DOHH2 (cell line): ENCODE data around the gene LIPG.

ENCODE experiments used
- H3F3A ChIP-seq: fragments of 200-600 bp; sonication (generic), shearing (Covaris generic); 2 replicates; pipeline ENCODE4 v1.6.0; 2016; ENCODE audit warnings: antibody characterized with exemption, mild to moderate bottlenecking; ENCODE audit not compliant: control insufficient read depth, insufficient read depth
- H3K27ac ChIP-seq: fragments of 200-600 bp; sonication (generic); 2 replicates; pipeline ENCODE4 v1.5.1; 2014; ENCODE audit warnings: low read depth, mild to moderate bottlenecking, low read length, moderate library complexity
- H3K27me3 ChIP-seq: fragments of 200-600 bp; sonication (generic); 2 replicates; pipeline ENCODE4 v1.6.1; 2014; ENCODE audit warnings: mild to moderate bottlenecking, low read length, mixed read lengths; ENCODE audit not compliant: control insufficient read depth
- H3K36me3 ChIP-seq: fragments of 200-600 bp; sonication (generic); 2 replicates; pipeline ENCODE4 v1.6.1; 2014; ENCODE audit warnings: mild to moderate bottlenecking, low read length, moderate library complexity, mixed read lengths; ENCODE audit not compliant: control insufficient read depth
- H3K4me1 ChIP-seq: fragments of 200-600 bp; sonication (generic); 2 replicates; pipeline ENCODE4 v1.6.1; 2014; ENCODE audit warnings: mild to moderate bottlenecking, low read length, mixed read lengths; ENCODE audit not compliant: control insufficient read depth
- H3K4me2 ChIP-seq: fragments of 200-600 bp; sonication (generic); 2 replicates; pipeline ENCODE4 v1.6.0; 2014; ENCODE audit warnings: mild to moderate bottlenecking, low read length, moderate library complexity
- H3K4me3 ChIP-seq: fragments of 200-600 bp; sonication (generic); 2 replicates; pipeline ENCODE4 v1.5.1; 2014; ENCODE audit warnings: mild to moderate bottlenecking, low read length, mixed read lengths
- H3K79me2 ChIP-seq: fragments of 200-600 bp; sonication (generic); 2 replicates; pipeline ENCODE4 v1.6.1; 2014; ENCODE audit warnings: mild to moderate bottlenecking, low read length, mixed read lengths; ENCODE audit not compliant: control insufficient read depth
- H3K9me2 ChIP-seq: fragments of 200-600 bp; sonication (generic); replicated peaks from 2 replicates; pipeline ENCODE4 v1.6.1; 2014; ENCODE audit warnings: mild to moderate bottlenecking, low read length, mixed read lengths; ENCODE audit not compliant: control insufficient read depth
- H3K9me3 ChIP-seq: fragments of 200-600 bp; sonication (generic); 2 replicates; pipeline ENCODE4 v1.6.1; 2014; ENCODE audit warnings: antibody characterized with exemption, low read length, mixed read lengths; ENCODE audit not compliant: control insufficient read depth, insufficient read depth
- H4K20me1 ChIP-seq: fragments of 200-600 bp; sonication (generic); 2 replicates; pipeline ENCODE4 v1.6.0; 2014; ENCODE audit warnings: low read depth, mild to moderate bottlenecking, antibody characterized with exemption, low read length, moderate library complexity; ENCODE audit not compliant: control insufficient read depth, insufficient read depth
- CTCF ChIP-seq: fragments of 200-600 bp; sonication (generic); IDR thresholded peaks from one replicate; pipeline ENCODE4 v1.5.1; 2014; ENCODE audit warnings: antibody characterized with exemption, mild to moderate bottlenecking, low read depth, low read length; ENCODE audit not compliant: poor library complexity, severe bottlenecking
- EZH2phosphoT487 ChIP-seq: fragments of 200-600 bp; sonication (generic); IDR thresholded peaks from 2 replicates; pipeline ENCODE4 v1.6.1; 2017; ENCODE audit warnings: borderline replicate concordance, mild to moderate bottlenecking, antibody characterized with exemption, low read length, moderate library complexity, mixed read lengths

Gene LIPG

GRCh38 chr18:49564518-49564834 is 2.6 kb downstream of the LIPG start:
- Histone ChIP-seq H3K27me3 (peaks cover 21% of the 10 kb centered on the region), H3K36me3 (no peaks in the 10 kb centered on the region), H3K4me1 (no peaks in the 10 kb centered on the region), H3K27ac (no peak overlapping the region), H3K4me3 (no peak overlapping the region), H3F3A (no peaks in the 10 kb centered on the region), H3K9me2 (no peaks in the 10 kb centered on the region), H3K9me3 (no peaks in the 10 kb centered on the region), H4K20me1 (no peaks in the 10 kb centered on the region), H3K79me2 (no peaks in the 10 kb centered on the region), H3K4me2 (no peak overlapping the region)
- TF ChIP-seq CTCF (no peak), EZH2phosphoT487 (no peak)

GRCh38 chr18:49565101-49565500 is 3.2 kb downstream of the LIPG start:
- no peaks in the 10 kb centered on the region for H4K20me1 ChIP-seq
- H3F3A ChIP-seq = no peaks in the 10 kb centered on the region
- no peak overlapping the region for H3K27ac ChIP-seq
- H3K9me3 ChIP-seq = no peaks in the 10 kb centered on the region
- no peak overlapping the region for H3K4me2 ChIP-seq
- no peaks in the 10 kb centered on the region for H3K4me1 ChIP-seq
- no peaks in the 10 kb centered on the region for H3K9me2 ChIP-seq
- H3K36me3 ChIP-seq = no peaks in the 10 kb centered on the region
- TF ChIP-seq CTCF (no peak), EZH2phosphoT487 (no peak)
- H3K79me2 ChIP-seq = no peaks in the 10 kb centered on the region
- no peak overlapping the region for H3K4me3 ChIP-seq
- H3K27me3 ChIP-seq = peaks cover 21% of the 10 kb centered on the region

- Histone ChIP-seq H3K9me2 (no peaks in the 10 kb centered on the region), H3K4me2 (no peak overlapping the region), H3K36me3 (no peaks in the 10 kb centered on the region)
These were observed 3.8 kb downstream of the LIPG start for GRCh38 chr18:49565612-49566011.

More at GRCh38 chr18:49565612-49566011, 3.8 kb downstream of the LIPG start:
- Histone ChIP-seq H4K20me1 (no peaks in the 10 kb centered on the region), H3F3A (no peaks in the 10 kb centered on the region), H3K4me3 (no peak overlapping the region), H3K9me3 (no peaks in the 10 kb centered on the region), H3K27me3 (peaks cover 21% of the 10 kb centered on the region), H3K27ac (no peak overlapping the region), H3K4me1 (no peaks in the 10 kb centered on the region), H3K79me2 (no peaks in the 10 kb centered on the region)
- TF ChIP-seq CTCF (no peak), EZH2phosphoT487 (no peak)
